CD14-positive monocyte (primary cell): ENCODE measurements around the gene NEDD4L. TPM values are rescaled to one million over a fixed set of nuclear protein-coding genes. Genes with fewer than 3 reads are reported as not detected.

Experiments
- DNase-seq, 3 donors: peaks; one replicate each; pipeline ENCODE4 v3.0.0-alpha.2; 2011 to 2022
- H2AFZ ChIP-seq: 2 replicates; pipeline ENCODE4 v1.6.0; 2012; ENCODE audit warnings: mild to moderate bottlenecking, low read depth, low read length, inconsistent platforms; ENCODE audit not compliant: insufficient read depth, poor library complexity, severe bottlenecking
- H3K27ac ChIP-seq, 2 donors: 1 replicate in 1 of 2; 2 replicates in 1 of 2; pipeline ENCODE4 v1.5.1; 2012 to 2013; ENCODE audit warnings: low read length in 2 of 2, control low read depth in 1 of 2, inconsistent platforms in 1 of 2, low read depth in 1 of 2, mild to moderate bottlenecking in 1 of 2
- H3K27me3 ChIP-seq, 2 donors: one replicate each; pipeline versions ENCODE4 v1.6.0 to v1.6.1; 2011 to 2013; ENCODE audit warnings: low read length in 2 of 2; ENCODE audit not compliant: control insufficient read depth in 2 of 2, insufficient read depth in 2 of 2
- H3K36me3 ChIP-seq, 2 donors: replicated peaks in 1 of 2; 1 replicate in 1 of 2; 2 replicates in 1 of 2; pipeline versions ENCODE4 v1.5.1 to v1.6.1; 2012 to 2013; ENCODE audit warnings: low read length in 2 of 2, control low read depth in 1 of 2, inconsistent platforms in 1 of 2, mild to moderate bottlenecking in 1 of 2; ENCODE audit not compliant: insufficient read depth in 2 of 2, control insufficient read depth in 1 of 2
- H3K4me1 ChIP-seq, 2 donors: 1 replicate in 1 of 2; 2 replicates in 1 of 2; pipeline versions ENCODE4 v1.5.1 to v1.6.1; 2012 to 2013; ENCODE audit warnings: low read length in 2 of 2, control low read depth in 1 of 2, inconsistent platforms in 1 of 2, mild to moderate bottlenecking in 1 of 2, moderate library complexity in 1 of 2; ENCODE audit not compliant: insufficient read depth in 2 of 2, control insufficient read depth in 1 of 2
- H3K4me2 ChIP-seq: replicated peaks from 2 replicates; pipeline ENCODE3; 2012; ENCODE audit warnings: low read length, moderate library complexity, mild to moderate bottlenecking; ENCODE audit not compliant: poor library complexity, severe bottlenecking; ENCODE audit errors: extremely low read depth
- H3K4me3 ChIP-seq, 3 experiments: fragments of 200-600 bp in 1 of 3; sonication (generic) in 1 of 3; replicated peaks in 1 of 3; 1 replicate in 2 of 3; 2 replicates in 1 of 3; pipeline ENCODE4 v1.5.1; 2011 to 2013; ENCODE audit warnings: low read length in 3 of 3, mild to moderate bottlenecking in 3 of 3, control low read depth in 2 of 3, low read depth in 2 of 3, inconsistent platforms in 1 of 3, moderate library complexity in 1 of 3
- H3K79me2 ChIP-seq: 2 replicates; pipeline ENCODE4 v1.6.0; 2012; ENCODE audit warnings: mild to moderate bottlenecking, control low read depth, inconsistent platforms, low read length, moderate library complexity; ENCODE audit not compliant: insufficient read depth
- H3K9ac ChIP-seq: 2 replicates; pipeline ENCODE4 v1.6.0; 2017; ENCODE audit warnings: low read length, mild to moderate bottlenecking; ENCODE audit not compliant: insufficient read depth, poor library complexity, severe bottlenecking
- H3K9me3 ChIP-seq, 2 donors: replicated peaks in 1 of 2; 1 replicate in 1 of 2; 2 replicates in 1 of 2; pipeline versions ENCODE4 v1.5.1 to v1.6.1; 2012 to 2013; ENCODE audit warnings: low read length in 2 of 2, control low read depth in 1 of 2; ENCODE audit not compliant: control insufficient read depth in 1 of 2, insufficient read depth in 1 of 2
- H4K20me1 ChIP-seq: 2 replicates; pipeline ENCODE4 v1.6.0; 2012; ENCODE audit warnings: mild to moderate bottlenecking, low read length, control low read depth, moderate library complexity; ENCODE audit not compliant: insufficient read depth
- H3K27ac Mint-ChIP-seq, 7 donors: one replicate each; pipeline ENCODE4 v1.8.0; 2020; ENCODE audit warnings: mild to moderate bottlenecking in 7 of 7, mixed read lengths in 7 of 7, moderate library complexity in 6 of 7, inconsistent platforms in 2 of 7
- H3K27me3 Mint-ChIP-seq, 3 donors: one replicate each; pipeline ENCODE4 v1.8.0; 2021 to 2022; ENCODE audit warnings: low read depth in 3 of 3, mild to moderate bottlenecking in 3 of 3, mixed read lengths in 3 of 3, moderate library complexity in 3 of 3, inconsistent platforms in 1 of 3
- H3K36me3 Mint-ChIP-seq, 2 donors: one replicate each; pipeline ENCODE4 v1.8.0; 2020; ENCODE audit warnings: mixed read lengths in 2 of 2, inconsistent platforms in 1 of 2, mild to moderate bottlenecking in 1 of 2
- H3K4me1 Mint-ChIP-seq: one replicate; pipeline ENCODE4 v1.8.0; 2020; ENCODE audit warnings: mild to moderate bottlenecking, mixed read lengths
- H3K4me3 Mint-ChIP-seq, 2 donors: one replicate each; pipeline ENCODE4 v1.8.0; 2020; ENCODE audit warnings: mild to moderate bottlenecking in 2 of 2, mixed read lengths in 2 of 2, moderate library complexity in 1 of 2
- H3K9me3 Mint-ChIP-seq, 7 donors: one replicate each; pipeline ENCODE4 v1.8.0; 2020 to 2022; ENCODE audit warnings: mixed read lengths in 7 of 7, mild to moderate bottlenecking in 6 of 7, moderate library complexity in 6 of 7, inconsistent platforms in 2 of 7
- CTCF ChIP-seq: fragments of 200-600 bp; IDR thresholded peaks from one replicate; pipeline ENCODE4 v1.8.0; 2022; ENCODE audit warnings: antibody characterized with exemption, mild to moderate bottlenecking
- WGBS: methylation state at CpG from one replicate; pipeline ENCODE4 v1.1.5; 2013; ENCODE audit warnings: missing lambda C conversion rate; ENCODE audit not compliant: insufficient coverage; 5-methylcytosine and 5-hydroxymethylcytosine counted together
- intact Hi-C, 2 donors: fragments of 100-400 bp; cut with micrococcal nuclease; formaldehyde crosslinking; loops; one replicate each; pipeline versions ENCODE4 v1.15.0 to v1.15.1; 2023
- polyA plus RNA-seq, 3 donors: library from polyadenylated mRNA; depleted of rRNA in 1 of 3; unstranded in 2 of 3; stranded (reverse) in 1 of 3; fragments of 300-500 nt in 2 of 3; fragments of >200 nt in 1 of 3; fragmentation: Illumina TruSeq in 2 of 3; gene quantifications; 1 replicate in 2 of 3; 2 replicates in 1 of 3; pipeline ENCODE4 v1.2.3, GENCODE V29; 2012 to 2021

NEDD4L gene
- polyA plus RNA-seq, 3 donors = 2.5 to 5.2 (median 4.5) TPM

DNA sequence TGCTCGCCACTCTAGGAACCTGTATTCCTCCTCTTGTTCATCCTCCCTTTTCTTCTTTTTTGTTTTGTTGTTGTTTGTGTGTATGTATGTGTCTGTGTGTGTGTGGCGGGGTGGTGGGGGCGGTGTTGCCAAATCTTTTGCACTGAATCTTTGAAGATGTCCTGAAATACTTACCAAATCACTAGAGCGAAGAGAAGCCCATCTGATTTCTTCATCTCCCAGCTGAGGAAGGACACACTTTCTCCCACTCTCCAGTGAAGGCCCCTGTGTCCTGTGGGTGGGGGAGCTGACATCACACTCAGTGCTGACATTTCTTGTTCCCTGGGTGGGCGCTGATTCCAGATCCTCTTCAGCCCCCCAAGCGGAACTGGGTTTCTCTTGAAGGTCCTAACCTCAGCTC, 74.5 kb downstream of the NEDD4L start:
- H3K9ac ChIP-seq = no peak overlapping the region
- H3K27me3 ChIP-seq = no peaks in the 10 kb centered on the region
- H3K79me2 ChIP-seq = no peaks in the 10 kb centered on the region
- TF ChIP-seq CTCF = no peak
- Mint-ChIP-seq H3K27me3 (peaks cover 4 to 9% (median 9%) of the 10 kb centered on the region in 3 donors), H3K27ac (peak overlapping the region in 3 of 7 donors; percentile 11 to 51 (median 26)), H3K4me1 (peaks cover 3% of the 10 kb centered on the region), H3K9me3 (no peaks in the 10 kb centered on the region), H3K36me3 (no peaks in the 10 kb centered on the region), H3K4me3 (no peak overlapping the region)
- H3K36me3 ChIP-seq = no peaks in the 10 kb centered on the region
- no peak overlapping the region for H3K4me2 ChIP-seq
- no peak for DNase-seq
- no peak overlapping the region for H3K4me3 ChIP-seq
- H3K4me1 ChIP-seq = no peaks in the 10 kb centered on the region
- H4K20me1 ChIP-seq = no peaks in the 10 kb centered on the region
- intact Hi-C loops = no loop called here
- no peaks in the 10 kb centered on the region for H3K9me3 ChIP-seq
- WGBS = 93% methylated on average over 2 of the region's 6 CpGs
- no peak overlapping the region for H2AFZ ChIP-seq
- no peak overlapping the region for H3K27ac ChIP-seq

DNA sequence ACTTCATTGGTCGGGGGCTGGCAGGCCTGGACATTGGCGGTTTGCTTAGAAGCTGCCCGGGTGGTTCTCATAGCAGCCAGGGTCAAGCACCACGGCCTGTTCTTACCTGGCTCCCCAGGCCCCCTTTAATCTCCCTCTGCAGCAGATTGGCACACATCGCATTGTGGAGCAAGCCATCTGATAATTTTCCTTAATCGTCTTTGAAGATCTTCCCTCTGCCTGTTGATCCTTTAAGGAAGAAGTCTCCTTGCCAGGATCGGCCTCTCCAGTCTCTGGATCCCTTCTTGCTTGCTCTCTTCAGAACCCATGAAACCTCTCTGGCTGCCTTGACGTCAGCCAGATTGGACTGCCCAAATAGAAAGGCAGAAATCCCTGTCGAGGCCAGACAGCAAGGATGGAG, 75.8 kb downstream of the NEDD4L start:
- H3K9me3 Mint-ChIP-seq = no peaks in the 10 kb centered on the region
- H3K4me1 Mint-ChIP-seq = peaks cover 3% of the 10 kb centered on the region
- no peak overlapping the region for H3K4me3 ChIP-seq
- DNase-seq = no peak
- H3K27me3 Mint-ChIP-seq = peaks cover 6 to 11% (median 8%) of the 10 kb centered on the region in 3 donors
- 95% methylated on average over 9 of the region's 9 CpGs for WGBS
- no peaks in the 10 kb centered on the region for H3K36me3 ChIP-seq
- H3K27ac Mint-ChIP-seq = peak overlapping the region in 1 of 7 donors; percentile 10
- H4K20me1 ChIP-seq = no peaks in the 10 kb centered on the region
- no peaks in the 10 kb centered on the region for H3K27me3 ChIP-seq
- H3K4me2 ChIP-seq = no peak overlapping the region
- intact Hi-C loops = loop anchor here in 1 of 2 donors (5.0 kb wide), 1 partner anchor 238 kb away; no protein-coding TSS in a partner anchor
- no peaks in the 10 kb centered on the region for H3K79me2 ChIP-seq
- no peaks in the 10 kb centered on the region for H3K4me1 ChIP-seq
- H3K9ac ChIP-seq = no peak overlapping the region
- no peak overlapping the region for H3K4me3 Mint-ChIP-seq
- H3K27ac ChIP-seq = no peak overlapping the region
- no peak overlapping the region for H2AFZ ChIP-seq
- TF ChIP-seq CTCF = no peak
- H3K9me3 ChIP-seq = no peaks in the 10 kb centered on the region
- no peaks in the 10 kb centered on the region for H3K36me3 Mint-ChIP-seq
